GF-D8 (cell line): Measurements from ENCODE around the gene ATAD3C.
"Not testable (repeated sequence)": the region's sequence is repeated elsewhere in the genome, so short reads cannot be mapped to it uniquely, and the experiment has no call there.

ENCODE experiments used
- DNase-seq: peaks from one replicate; lab custom pipeline; 2025; lab: John Stamatoyannopoulos, UW

ATAD3C gene

GRCh38 chr1:1450616-1451015 is 1.1 kb downstream of the ATAD3C start:
- not testable (repeated sequence) for DNase-seq

GRCh38 chr1:1451696-1452364 is 2.3 kb downstream of the ATAD3C start:
- DNase-seq = no peak

- not testable (repeated sequence) for DNase-seq
Observed at GRCh38 chr1:1452365-1452739, 2.9 kb downstream of the ATAD3C start.

GRCh38 chr1:1452882-1453281 is 3.4 kb downstream of the ATAD3C start:
- DNase-seq = no peak

GRCh38 chr1:1454286-1455056 is 5.0 kb downstream of the ATAD3C start:
- not testable (repeated sequence) for DNase-seq

DNA sequence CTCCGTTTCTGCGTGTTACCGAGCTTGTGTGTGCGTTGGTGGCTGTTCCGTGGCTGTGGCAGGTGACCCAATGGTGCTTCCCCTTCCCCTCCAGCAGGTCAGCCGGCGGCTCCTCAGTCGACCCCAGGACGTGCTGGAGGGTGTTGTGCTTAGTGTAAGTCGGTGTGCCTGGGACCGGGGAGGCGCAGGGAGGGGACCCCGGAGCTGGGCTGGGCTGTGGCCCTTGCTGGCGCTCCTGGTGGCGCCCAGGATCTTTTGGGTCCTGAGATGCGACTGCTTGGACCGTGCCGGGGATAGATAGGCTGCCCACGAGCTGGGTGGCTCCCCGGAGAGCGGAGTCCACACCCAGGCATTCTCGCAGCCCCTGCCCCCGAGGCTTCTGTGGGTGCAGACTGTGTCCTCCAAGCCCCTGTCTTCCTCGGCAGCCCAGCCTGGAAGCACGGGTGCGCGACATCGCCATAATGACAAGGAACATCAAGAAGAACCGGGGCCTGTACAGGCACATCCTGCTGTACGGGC is 5.9 kb downstream of the ATAD3C start:
- no peak for DNase-seq

DNA sequence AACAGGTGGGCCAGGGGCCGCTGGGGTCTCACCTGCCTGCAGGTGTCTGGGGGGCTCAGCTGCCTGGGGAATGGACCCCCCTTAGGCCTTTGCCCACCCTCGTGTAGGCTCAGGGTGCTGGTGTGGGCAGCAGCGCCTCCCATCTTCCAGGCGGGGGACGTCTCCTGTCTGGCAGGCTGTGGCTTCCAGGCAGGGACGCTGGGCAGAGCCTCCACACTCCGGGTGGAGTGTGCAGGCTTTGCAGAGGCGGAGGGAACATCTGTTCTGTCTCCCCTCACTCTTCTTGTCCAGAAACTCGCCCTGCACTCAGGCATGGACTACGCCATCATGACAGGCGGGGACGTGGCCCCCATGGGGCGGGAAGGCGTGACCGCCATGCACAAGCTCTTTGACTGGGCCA is 6.4 kb downstream of the ATAD3C start:
- DNase-seq = not testable (repeated sequence)

GRCh38 chr1:1456683-1457255 is 7.3 kb downstream of the ATAD3C start:
- not testable (repeated sequence) for DNase-seq

- DNase-seq = not testable (repeated sequence)
Observed at GRCh38 chr1:1459156-1459555, 9.7 kb downstream of the ATAD3C start.

- not testable (repeated sequence) for DNase-seq
Observed at GRCh38 chr1:1459711-1460110, 10.2 kb downstream of the ATAD3C start.

DNA sequence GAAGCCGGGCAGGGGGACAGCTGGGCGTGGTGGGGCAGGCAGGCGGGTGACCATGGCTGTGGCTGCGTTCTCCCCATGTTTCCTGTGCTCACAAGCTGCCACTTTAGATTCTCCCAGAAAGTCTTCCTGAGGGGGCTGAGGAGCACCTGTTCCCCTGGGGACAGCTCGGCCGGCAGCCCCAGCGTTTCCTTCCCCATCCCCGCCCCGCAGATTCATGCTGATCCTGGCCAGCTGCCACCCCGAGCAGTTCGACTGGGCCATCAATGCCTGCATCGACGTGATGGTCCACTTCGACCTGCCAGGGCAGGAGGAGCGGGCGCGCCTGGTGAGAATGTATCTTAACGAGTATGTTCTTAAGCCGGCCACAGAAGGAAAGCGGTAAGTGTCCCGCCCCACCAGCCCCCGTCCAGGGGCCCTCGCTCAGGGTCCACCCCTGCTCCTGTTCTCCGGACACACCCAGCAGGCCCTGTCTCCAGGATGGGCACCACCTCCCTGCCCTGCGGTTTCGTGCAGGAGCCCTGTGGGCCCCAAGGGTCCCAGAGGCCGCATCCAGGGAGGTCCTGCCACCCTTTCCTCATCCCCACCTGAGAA is 11.1 kb downstream of the ATAD3C start:
- no peak for DNase-seq

DNA sequence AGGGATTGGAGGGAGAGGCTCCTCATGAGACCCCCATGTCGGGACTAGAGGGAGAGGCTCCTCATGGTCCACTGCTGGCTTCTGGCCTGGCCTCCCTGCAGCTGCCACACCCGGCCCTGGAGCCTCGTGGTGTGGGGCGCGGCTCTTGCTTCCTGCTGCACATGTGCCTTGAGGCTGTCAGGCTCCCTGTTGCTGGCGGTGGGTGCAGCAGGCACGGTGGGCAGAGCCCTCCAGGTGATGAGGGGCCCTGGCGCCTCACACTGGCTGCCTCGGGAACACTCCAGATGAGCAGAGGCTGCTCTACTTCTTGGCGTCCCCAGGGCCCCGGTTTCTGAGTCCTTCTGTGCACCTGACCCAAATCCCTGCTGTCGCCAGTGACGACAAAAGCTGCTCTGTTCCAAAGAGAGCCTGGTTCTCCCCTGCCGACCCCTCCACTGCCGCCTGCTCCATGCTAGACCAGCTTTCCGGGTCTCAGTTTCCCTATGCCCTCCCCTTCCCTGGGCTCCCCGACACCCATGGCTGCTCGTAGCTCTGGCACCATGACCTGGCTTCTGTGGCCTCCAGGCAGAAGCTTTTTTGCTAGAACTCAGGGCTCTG is 12.3 kb downstream of the ATAD3C start:
- no peak for DNase-seq

DNA sequence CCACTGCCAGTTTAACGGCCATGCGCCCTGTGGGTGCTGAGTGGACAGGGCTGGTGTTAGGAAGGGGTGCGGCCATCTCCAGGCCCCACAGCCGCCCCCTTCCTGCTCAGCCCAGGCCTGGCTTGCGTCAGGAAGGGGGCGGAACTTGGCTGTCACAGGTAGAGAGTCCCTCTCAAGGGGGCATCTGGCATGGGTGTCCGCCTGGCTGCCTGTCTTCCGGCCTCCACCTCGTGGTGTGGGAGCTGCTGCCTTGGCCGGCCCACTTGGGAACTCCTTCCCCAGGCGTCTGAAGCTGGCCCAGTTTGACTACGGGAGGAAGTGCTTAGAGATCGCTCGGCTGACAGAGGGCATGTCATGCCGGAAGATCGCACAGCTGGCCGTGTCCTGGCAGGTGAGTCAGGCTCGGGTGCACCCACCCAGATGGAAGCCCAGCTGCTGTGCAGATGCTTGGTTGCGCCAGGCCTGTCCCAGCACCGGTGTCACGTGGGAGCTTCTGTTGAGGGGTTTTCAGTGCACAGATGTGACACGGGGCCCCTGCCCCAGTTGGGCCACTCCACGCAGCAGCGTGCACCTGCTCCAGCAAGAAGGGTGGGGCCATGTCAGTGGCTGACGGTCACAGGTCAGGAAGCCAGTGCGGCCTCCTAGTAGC is 13.0 kb downstream of the ATAD3C start:
- DNase-seq = no peak

- no peak for DNase-seq
Observed at GRCh38 chr1:1463312-1463711, 13.8 kb downstream of the ATAD3C start.

GRCh38 chr1:1468196-1468985 is 18.9 kb downstream of the ATAD3C start:
- DNase-seq = not testable (repeated sequence)

DNA sequence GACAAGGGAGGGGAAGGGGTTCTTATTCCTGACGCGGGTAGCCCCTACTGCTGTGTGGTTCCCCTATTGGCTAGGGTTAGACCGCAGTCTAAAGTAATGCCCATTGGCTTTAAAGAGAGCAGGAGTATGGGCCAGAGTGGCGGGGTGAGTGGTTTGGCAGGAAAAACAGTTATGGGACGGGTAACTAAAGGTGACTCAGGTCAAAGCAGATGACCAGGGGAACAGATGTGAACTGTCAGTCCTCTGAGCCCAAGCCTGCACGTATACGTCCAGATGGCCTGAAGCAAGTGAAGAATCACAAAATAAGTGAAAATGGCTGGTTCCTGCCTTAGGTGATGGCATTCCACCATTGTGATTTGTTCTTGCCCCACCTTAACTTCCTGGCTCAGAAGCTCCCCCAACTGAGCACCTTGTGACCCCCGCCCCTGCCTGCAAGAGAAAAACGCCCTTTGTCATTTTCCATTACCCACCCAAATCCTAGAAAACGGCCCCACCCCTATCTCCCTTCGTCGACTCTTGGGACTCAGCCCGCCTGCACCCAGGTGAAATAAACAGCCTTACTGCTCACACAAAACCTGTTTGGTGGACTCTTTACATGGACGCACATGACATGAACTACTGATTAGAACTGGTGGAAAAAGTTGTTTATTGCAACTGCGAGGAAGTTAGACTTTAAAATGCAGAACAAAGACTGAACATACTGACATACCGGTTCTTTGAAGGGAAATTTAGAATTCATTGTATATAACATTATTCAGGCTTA is 21.3 kb downstream of the ATAD3C start:
- no peak for DNase-seq

GRCh38 chr1:1471389-1472052 is 22.0 kb downstream of the ATAD3C start, which contains the start of gene ATAD3B:
Gene ATAD3B, plus strand, starts transcription at chr1:1471765. Its CDS starts 120 bp downstream, at chr1:1471885.
- DNase-seq = peak; percentile 62

- DNase-seq = not testable (repeated sequence)
Observed at GRCh38 chr1:1472053-1472876, 22.8 kb downstream of the ATAD3C start.
